Measurements from ENCODE around the gene C5.
A peak's percentile ranks its signal among the peaks of the same experiment; 100 is the strongest.
"Not testable (repeated sequence)": the region's sequence is repeated elsewhere in the genome, so short reads cannot be mapped to it uniquely, and the experiment has no call there.

Gene C5

GRCh38 chr9:121048175-121048574, 1.9 kb downstream of the C5 start:
- DNase-seq = no peak

DNA sequence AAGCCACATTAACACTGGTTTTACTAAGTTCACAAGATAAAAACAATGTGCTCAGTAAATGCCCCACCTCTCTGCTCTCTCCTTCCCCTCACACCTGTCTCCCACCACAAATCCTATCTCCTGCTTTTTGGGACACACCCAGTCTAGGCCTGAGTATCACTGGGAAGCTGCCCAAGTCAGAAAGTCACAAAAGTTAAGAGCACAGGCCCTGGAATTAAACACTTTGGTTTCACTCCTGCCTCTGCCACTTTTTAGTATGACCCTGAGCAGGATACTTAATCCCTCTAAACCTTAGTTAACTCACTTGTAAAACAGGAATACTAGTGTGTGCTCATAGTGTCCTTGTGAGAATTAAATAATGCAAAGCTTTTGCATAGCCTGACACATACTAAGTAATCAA, 11.3 kb downstream of the C5 start:
- DNase-seq = peak; percentile 1 to 8

GRCh38 chr9:121038362-121038761, 11.7 kb downstream of the C5 start:
- DNase-seq = no peak

GRCh38 chr9:121035717-121036116, 14.4 kb downstream of the C5 start:
- DNase-seq = not testable (repeated sequence)

- no peak for DNase-seq
Measured at GRCh38 chr9:121034529-121034928, 15.5 kb downstream of the C5 start.

DNA sequence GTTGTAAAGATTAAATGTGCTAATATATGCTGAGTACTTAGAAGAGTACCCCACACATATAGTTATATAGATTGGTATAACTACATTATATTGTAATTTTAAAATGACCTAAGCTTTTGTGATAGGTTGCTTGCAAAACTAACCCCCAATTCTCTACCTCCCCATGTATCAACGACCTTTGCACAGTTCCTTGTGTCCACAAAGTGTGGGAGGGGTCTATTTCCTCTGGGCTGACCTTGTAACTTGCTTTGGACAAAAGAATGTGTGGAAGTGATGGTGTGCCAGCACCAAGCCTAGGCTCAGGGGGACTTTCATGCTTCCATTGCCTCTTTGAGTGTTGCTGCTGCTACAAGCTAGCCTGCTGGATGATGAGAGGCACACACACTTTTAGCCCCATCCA, 20.6 kb downstream of the C5 start:
- no peak for DNase-seq

GRCh38 chr9:121028285-121028684, 21.8 kb downstream of the C5 start:
- DNase-seq = not testable (repeated sequence)

DNA sequence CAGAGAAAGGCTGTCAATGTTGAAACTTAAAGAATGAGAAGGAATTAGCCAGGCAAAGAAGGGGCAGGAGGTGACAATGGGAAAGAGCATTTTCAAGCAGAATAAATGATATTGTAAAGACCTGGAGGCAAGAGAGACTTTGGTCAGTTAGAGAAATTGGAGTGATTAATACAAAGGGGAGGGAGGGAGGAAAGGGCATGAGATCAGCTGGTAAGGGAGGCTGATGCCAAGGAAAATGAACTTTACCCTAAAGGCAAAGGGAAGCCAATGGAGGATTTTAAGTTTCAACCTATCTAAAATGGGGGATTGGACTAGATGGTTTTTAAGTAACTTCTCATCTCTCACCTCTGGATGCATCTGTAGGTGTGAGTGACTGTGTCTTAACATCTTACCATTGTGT, 23.3 kb downstream of the C5 start:
- DNase-seq = no peak

DNA sequence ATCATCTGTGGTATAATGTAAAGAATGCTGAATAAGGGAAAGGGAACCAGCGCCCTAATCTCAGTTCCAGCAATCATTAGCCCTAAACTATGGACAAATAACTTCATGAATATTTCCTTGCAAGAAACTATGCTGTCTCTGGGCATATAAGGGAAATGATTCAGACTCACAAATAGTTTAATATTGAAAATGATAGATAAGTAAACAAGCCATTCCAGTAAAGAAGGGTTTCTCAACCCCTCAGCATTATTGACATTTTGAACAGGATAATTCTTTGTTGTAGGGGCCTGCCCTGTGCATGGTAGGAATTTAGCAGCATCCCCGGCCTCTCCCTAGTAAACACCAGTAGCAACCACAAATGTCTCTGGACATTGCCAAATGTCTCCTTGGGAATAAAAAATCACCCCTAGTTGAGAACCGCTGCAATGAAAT, 23.8 kb downstream of the C5 start:
- DNase-seq = no peak

GRCh38 chr9:121024237-121024636, 25.8 kb downstream of the C5 start:
- DNase-seq = no peak

DNA sequence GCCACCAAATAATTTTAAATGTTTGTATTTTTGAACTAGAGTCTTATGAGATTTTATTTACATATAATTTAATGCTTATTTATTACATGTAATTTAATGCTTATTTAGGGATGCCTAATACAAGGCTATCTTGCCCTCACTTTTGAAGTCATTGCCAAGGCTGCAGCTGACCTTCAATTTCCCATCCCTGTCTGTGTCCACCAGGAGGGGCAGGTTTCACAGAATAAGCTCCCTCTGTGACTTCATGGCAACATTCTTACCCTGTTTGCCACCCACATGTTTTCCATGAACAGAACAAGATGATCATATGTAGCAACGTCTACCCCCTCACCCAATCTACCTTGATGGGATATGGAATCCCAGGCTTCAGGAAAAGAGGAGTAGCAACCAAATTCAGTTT, 27.0 kb downstream of the C5 start:
- no peak for DNase-seq

- DNase-seq = no peak
Measured at GRCh38 chr9:121021301-121021700, 28.8 kb downstream of the C5 start.

DNA sequence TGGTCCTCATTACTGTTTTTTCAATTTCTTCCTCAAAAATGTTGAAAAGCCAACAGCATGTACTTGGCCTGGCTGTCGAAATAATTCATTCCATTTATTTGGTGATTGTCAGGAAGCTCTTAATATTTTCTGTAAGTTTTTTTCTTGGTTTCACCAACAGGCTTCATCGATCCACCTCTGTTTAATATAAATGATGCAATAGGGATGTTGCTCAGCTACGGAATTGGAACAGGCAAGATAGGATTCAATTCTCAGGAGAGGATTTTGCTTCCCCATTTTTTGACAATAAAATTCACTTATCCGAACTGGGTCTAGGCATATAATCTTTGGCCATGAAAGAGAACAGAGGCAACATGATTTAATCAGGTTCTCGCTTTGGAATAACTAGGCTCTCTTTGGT, 30.8 kb downstream of the C5 start:
- no peak for DNase-seq

- no peak for DNase-seq
Measured at GRCh38 chr9:121013911-121014310, 36.2 kb downstream of the C5 start.

GRCh38 chr9:121009650-121010049, 40.4 kb downstream of the C5 start:
- no peak for DNase-seq

- no peak for DNase-seq
Measured at GRCh38 chr9:120999317-120999716, 50.8 kb downstream of the C5 start.

GRCh38 chr9:120998111-120998510, 52.0 kb downstream of the C5 start:
- no peak for DNase-seq

GRCh38 chr9:120997502-120997901, 52.6 kb downstream of the C5 start:
- DNase-seq = no peak

- no peak for DNase-seq
Measured at GRCh38 chr9:120996409-120996808, 53.7 kb downstream of the C5 start.

- DNase-seq = no peak
Measured at GRCh38 chr9:120989065-120989464, 61.0 kb downstream of the C5 start.

DNA sequence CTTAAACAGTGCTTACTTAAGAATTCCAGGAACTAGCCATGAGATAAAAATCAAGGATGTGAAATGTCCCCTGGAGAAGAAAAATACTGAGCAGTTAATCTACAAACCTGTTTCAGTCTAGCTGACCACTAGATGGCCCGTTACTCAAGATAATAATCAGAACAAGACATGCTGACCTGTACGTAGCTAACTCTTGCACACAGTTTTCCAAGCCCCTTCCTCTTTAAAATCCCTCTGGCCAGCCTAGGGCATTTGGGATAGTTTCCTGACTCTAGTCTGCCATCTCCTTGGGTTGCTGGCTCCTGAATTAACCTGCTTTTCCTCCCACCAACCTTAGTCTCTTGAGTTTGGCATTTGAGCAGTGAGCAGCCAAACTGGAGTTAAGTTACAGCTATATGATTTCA, 64.3 kb downstream of the C5 start:
- DNase-seq = peak; percentile 2 to 34

- no peak for DNase-seq
Measured at GRCh38 chr9:120983259-120983837, 66.7 kb downstream of the C5 start.

GRCh38 chr9:120982836-120983235, 67.2 kb downstream of the C5 start:
- no peak for DNase-seq

DNA sequence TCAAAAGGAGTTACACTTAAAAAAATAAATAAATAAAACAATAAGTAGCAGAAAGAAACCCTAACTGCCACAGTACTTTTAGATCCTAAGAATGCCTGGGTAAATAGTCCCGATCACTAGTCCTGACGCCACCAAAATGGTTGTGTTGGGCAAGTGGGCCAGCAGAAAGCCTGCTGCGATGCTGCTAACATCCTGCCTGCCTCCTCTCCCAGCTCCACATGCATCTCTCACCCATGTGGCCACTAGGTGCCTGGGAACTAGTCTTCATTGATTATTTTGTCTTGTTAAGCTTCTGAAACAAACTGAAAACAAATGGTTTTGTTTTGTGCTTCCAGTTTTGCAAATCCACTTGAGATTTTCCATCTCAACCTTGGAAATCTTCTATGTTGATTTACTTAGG, 69.1 kb downstream of the C5 start:
- DNase-seq = no peak

- no peak for DNase-seq
Measured at GRCh38 chr9:120979797-120980196, 70.3 kb downstream of the C5 start.

GRCh38 chr9:120978987-120979386, 71.1 kb downstream of the C5 start:
- DNase-seq = no peak

Data from NCI-H526 (cell line).